ENCODE data around the gene NACC2.

The NACC2 gene

GRCh38 chr9:136025481-136025880 lies 69.6 kb downstream of the NACC2 start:
- no peak for ATAC-seq (replicated peaks; ENCODE audit: extremely low read depth, poor library complexity, severe bottlenecking)
- Mint-ChIP-seq H3K36me3 (ENCODE audit: insufficient read depth) (peaks cover 2% of the 10 kb centered on the region), H3K9me3 (no peaks in the 10 kb centered on the region), H3K4me1 (peaks cover 15% of the 10 kb centered on the region), H3K4me3 (no peak overlapping the region), H3K27ac (ENCODE audit: low read depth) (no peak overlapping the region), H3K27me3 (no peaks in the 10 kb centered on the region)
- DNase-seq (ENCODE audit: low spot score in 2 of 2) = no peak

GRCh38 chr9:136024696-136025316 lies 70.3 kb downstream of the NACC2 start:
- Mint-ChIP-seq H3K36me3 (ENCODE audit: insufficient read depth) (peaks cover 2% of the 10 kb centered on the region), H3K4me3 (no peak overlapping the region), H3K4me1 (peaks cover 15% of the 10 kb centered on the region), H3K9me3 (no peaks in the 10 kb centered on the region), H3K27ac (ENCODE audit: low read depth) (no peak overlapping the region), H3K27me3 (no peaks in the 10 kb centered on the region)
- ATAC-seq (replicated peaks; ENCODE audit: extremely low read depth, poor library complexity, severe bottlenecking) = no peak
- no peak for DNase-seq (ENCODE audit: low spot score in 2 of 2)

- no peak for ATAC-seq (replicated peaks; ENCODE audit: extremely low read depth, poor library complexity, severe bottlenecking)
- Mint-ChIP-seq H3K4me1 (peaks cover 15% of the 10 kb centered on the region), H3K9me3 (no peaks in the 10 kb centered on the region), H3K27ac (ENCODE audit: low read depth) (no peak overlapping the region), H3K27me3 (no peaks in the 10 kb centered on the region), H3K4me3 (no peak overlapping the region), H3K36me3 (ENCODE audit: insufficient read depth) (peaks cover 2% of the 10 kb centered on the region)
- no peak for DNase-seq (ENCODE audit: low spot score in 2 of 2)
These were observed 70.8 kb downstream of the NACC2 start for GRCh38 chr9:136024286-136024685.

- DNase-seq (ENCODE audit: low spot score in 2 of 2) = no peak
- no peak overlapping the region for H3K4me3 Mint-ChIP-seq
- ATAC-seq (replicated peaks; ENCODE audit: extremely low read depth, poor library complexity, severe bottlenecking) = no peak
- peaks cover 2% of the 10 kb centered on the region for H3K36me3 Mint-ChIP-seq (ENCODE audit: insufficient read depth)
- H3K27me3 Mint-ChIP-seq = no peaks in the 10 kb centered on the region
- H3K27ac Mint-ChIP-seq (ENCODE audit: low read depth) = no peak overlapping the region
- H3K4me1 Mint-ChIP-seq = peaks cover 15% of the 10 kb centered on the region
- H3K9me3 Mint-ChIP-seq = no peaks in the 10 kb centered on the region
These were observed 71.5 kb downstream of the NACC2 start for GRCh38 chr9:136023410-136024225.

GRCh38 chr9:136022731-136023409 lies 72.2 kb downstream of the NACC2 start:
- peaks cover 15% of the 10 kb centered on the region for H3K4me1 Mint-ChIP-seq
- no peaks in the 10 kb centered on the region for H3K9me3 Mint-ChIP-seq
- ATAC-seq (replicated peaks; ENCODE audit: extremely low read depth, poor library complexity, severe bottlenecking) (no peak), DNase-seq (ENCODE audit: low spot score in 2 of 2) (no peak)
- H3K27ac Mint-ChIP-seq (ENCODE audit: low read depth) = no peak overlapping the region
- peaks cover 2% of the 10 kb centered on the region for H3K36me3 Mint-ChIP-seq (ENCODE audit: insufficient read depth)
- H3K4me3 Mint-ChIP-seq = no peak overlapping the region
- H3K27me3 Mint-ChIP-seq = no peaks in the 10 kb centered on the region

- H3K4me1 Mint-ChIP-seq = peaks cover 15% of the 10 kb centered on the region
- DNase-seq (ENCODE audit: low spot score in 2 of 2) (no peak), ATAC-seq (replicated peaks; ENCODE audit: extremely low read depth, poor library complexity, severe bottlenecking) (no peak)
- no peak overlapping the region for H3K4me3 Mint-ChIP-seq
- no peaks in the 10 kb centered on the region for H3K27me3 Mint-ChIP-seq
- no peaks in the 10 kb centered on the region for H3K9me3 Mint-ChIP-seq
- peaks cover 2% of the 10 kb centered on the region for H3K36me3 Mint-ChIP-seq (ENCODE audit: insufficient read depth)
- H3K27ac Mint-ChIP-seq (ENCODE audit: low read depth) = no peak overlapping the region
These were observed 73.0 kb downstream of the NACC2 start for GRCh38 chr9:136021872-136022681.

- DNase-seq (ENCODE audit: low spot score in 2 of 2) (no peak), ATAC-seq (replicated peaks; ENCODE audit: extremely low read depth, poor library complexity, severe bottlenecking) (no peak)
- Mint-ChIP-seq H3K9me3 (no peaks in the 10 kb centered on the region), H3K27me3 (no peaks in the 10 kb centered on the region), H3K4me1 (peaks cover 10% of the 10 kb centered on the region), H3K4me3 (no peak overlapping the region), H3K36me3 (ENCODE audit: insufficient read depth) (peaks cover 2% of the 10 kb centered on the region), H3K27ac (ENCODE audit: low read depth) (no peak overlapping the region)
These were observed 73.8 kb downstream of the NACC2 start for GRCh38 chr9:136021171-136021871.

- DNase-seq (ENCODE audit: low spot score in 2 of 2) (no peak), ATAC-seq (replicated peaks; ENCODE audit: extremely low read depth, poor library complexity, severe bottlenecking) (no peak)
- no peaks in the 10 kb centered on the region for H3K27me3 Mint-ChIP-seq
- H3K27ac Mint-ChIP-seq (ENCODE audit: low read depth) = no peak overlapping the region
- H3K36me3 Mint-ChIP-seq (ENCODE audit: insufficient read depth) = peaks cover 3% of the 10 kb centered on the region
- H3K9me3 Mint-ChIP-seq = no peaks in the 10 kb centered on the region
- peaks cover 7% of the 10 kb centered on the region for H3K4me1 Mint-ChIP-seq
- no peak overlapping the region for H3K4me3 Mint-ChIP-seq
These were observed 74.4 kb downstream of the NACC2 start for GRCh38 chr9:136020671-136021070.

DNA sequence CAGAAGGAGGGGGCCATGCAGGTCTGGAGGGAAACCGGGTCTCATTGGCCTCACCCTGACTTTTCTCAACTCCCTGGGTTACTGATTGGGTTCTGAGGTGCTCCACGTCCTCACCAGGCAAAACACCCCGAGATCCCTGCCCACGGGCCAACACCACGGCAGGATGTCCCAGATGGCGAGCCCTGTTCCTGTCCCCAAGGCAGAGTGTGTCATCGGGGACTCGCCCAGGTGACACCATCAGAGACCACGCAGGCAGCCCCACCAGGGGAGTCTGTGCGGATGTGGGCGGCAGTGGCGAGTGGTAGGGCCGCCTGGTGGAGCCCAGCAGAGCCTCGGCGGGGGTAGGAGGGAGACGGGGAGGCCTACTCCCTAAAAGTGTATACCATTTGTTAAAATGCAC lies 74.9 kb downstream of the NACC2 start:
- Mint-ChIP-seq H3K4me3 (no peak overlapping the region), H3K27ac (ENCODE audit: low read depth) (no peak overlapping the region), H3K36me3 (ENCODE audit: insufficient read depth) (peaks cover 3% of the 10 kb centered on the region), H3K4me1 (peaks cover 7% of the 10 kb centered on the region), H3K27me3 (no peaks in the 10 kb centered on the region), H3K9me3 (no peaks in the 10 kb centered on the region)
- peak; percentile 43 for ATAC-seq (replicated peaks; ENCODE audit: extremely low read depth, poor library complexity, severe bottlenecking)
- no peak for DNase-seq (ENCODE audit: low spot score in 2 of 2)

GRCh38 chr9:136019681-136020060 lies 75.4 kb downstream of the NACC2 start:
- Mint-ChIP-seq H3K27me3 (no peaks in the 10 kb centered on the region), H3K4me3 (no peak overlapping the region), H3K4me1 (peaks cover 7% of the 10 kb centered on the region), H3K36me3 (ENCODE audit: insufficient read depth) (peaks cover 2% of the 10 kb centered on the region), H3K27ac (ENCODE audit: low read depth) (no peak overlapping the region), H3K9me3 (no peaks in the 10 kb centered on the region)
- DNase-seq (ENCODE audit: low spot score in 2 of 2) = no peak
- no peak for ATAC-seq (replicated peaks; ENCODE audit: extremely low read depth, poor library complexity, severe bottlenecking)

DNA sequence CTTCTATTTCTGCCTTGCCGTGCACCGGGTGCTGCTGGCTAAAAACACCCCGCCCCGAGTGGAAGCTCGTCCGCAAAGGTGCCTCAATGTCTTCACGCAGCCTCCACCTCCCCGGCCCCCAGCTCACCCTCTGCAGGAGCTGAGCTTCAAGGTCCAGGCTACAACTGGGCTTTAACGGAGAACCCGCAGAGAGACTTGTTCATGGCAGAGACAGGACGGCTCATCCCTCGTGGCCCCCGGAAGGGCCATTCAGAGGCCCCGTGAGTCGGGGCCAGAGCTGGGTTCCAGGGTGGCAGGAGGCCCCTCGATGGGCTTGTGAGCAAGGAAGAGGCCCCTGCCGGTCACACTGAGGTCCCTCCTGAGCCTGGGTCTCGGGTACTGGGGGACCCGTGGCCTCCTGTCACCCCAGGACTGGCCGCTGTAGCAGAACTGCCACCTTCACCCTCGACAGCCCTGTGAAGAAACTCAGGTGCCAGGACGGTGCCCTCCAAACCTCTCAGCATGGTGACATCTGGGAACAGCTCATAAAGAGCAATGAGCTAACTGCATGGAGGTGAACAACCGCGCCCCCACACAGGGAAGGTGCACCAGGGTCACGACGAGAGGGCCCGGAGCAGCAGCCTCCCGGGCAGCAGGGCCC lies 75.9 kb downstream of the NACC2 start:
- Mint-ChIP-seq H3K4me1 (peaks cover 7% of the 10 kb centered on the region), H3K36me3 (ENCODE audit: insufficient read depth) (peaks cover 2% of the 10 kb centered on the region), H3K9me3 (no peaks in the 10 kb centered on the region), H3K4me3 (no peak overlapping the region), H3K27ac (ENCODE audit: low read depth) (no peak overlapping the region), H3K27me3 (no peaks in the 10 kb centered on the region)
- DNase-seq (ENCODE audit: low spot score in 2 of 2) = no peak
- no peak for ATAC-seq (replicated peaks; ENCODE audit: extremely low read depth, poor library complexity, severe bottlenecking)

Measured in central memory CD8-positive, alpha-beta T cell (primary cell).